Jurkat, Clone E6-1 (cell line): Measurements from ENCODE around the gene PDE3A. TPM values are rescaled to one million over a fixed set of nuclear protein-coding genes. Genes with fewer than 3 reads are reported as not detected.
"Not testable (repeated sequence)": the region's sequence is repeated elsewhere in the genome, so short reads cannot be mapped to it uniquely, and the experiment has no call there.

Experiments used
- DNase-seq: peaks from one replicate; pipeline ENCODE4 v3.0.0-alpha.2; 2011; ENCODE audit warnings: low read depth, low spot score
- H3K4me3 ChIP-seq: 2 replicates; pipeline ENCODE4 v1.5.1; 2011; ENCODE audit warnings: mild to moderate bottlenecking, low read length, control low read depth, moderate library complexity
- polyA plus RNA-seq: library from polyadenylated mRNA; unstranded; fragments of >200 nt; gene quantifications from one replicate; pipeline ENCODE4 v1.2.1, GENCODE V29; 2012; ENCODE audit warnings: missing spikeins; ENCODE audit not compliant: insufficient read length, insufficient read depth

Gene PDE3A
- not detected for polyA plus RNA-seq

- H3K4me3 ChIP-seq, result no peak within 1 kb of the TSS
- DNase-seq, result no peak
Measured at GRCh38 chr12:20368114-20368650, at the start of gene PDE3A. Gene PDE3A (plus strand): TSS chr12:20368537. CDS start chr12:20369285, 748 bp downstream.

- DNase-seq, result no peak
Measured at GRCh38 chr12:20319366-20319765, 49.0 kb upstream of the PDE3A start.

GRCh38 chr12:20320552-20320951 is 47.8 kb upstream of the PDE3A start:
- H3K4me3 ChIP-seq, result no peak overlapping the region
- DNase-seq, result no peak

More at GRCh38 chr12:20319366-20319765, 49.0 kb upstream of the PDE3A start:
- H3K4me3 ChIP-seq, result no peak overlapping the region

GRCh38 chr12:20330826-20331505 is 37.4 kb upstream of the PDE3A start:
- not testable (repeated sequence) for H3K4me3 ChIP-seq
- DNase-seq, result peak; percentile 6

GRCh38 chr12:20339060-20339459 is 29.3 kb upstream of the PDE3A start:
- H3K4me3 ChIP-seq, result no peak overlapping the region
- DNase-seq, result no peak

GRCh38 chr12:20342111-20342510 is 26.2 kb upstream of the PDE3A start:
- no peak for DNase-seq
- no peak overlapping the region for H3K4me3 ChIP-seq

GRCh38 chr12:20345866-20346265 is 22.5 kb upstream of the PDE3A start:
- no peak for DNase-seq

GRCh38 chr12:20350026-20350425 is 18.3 kb upstream of the PDE3A start:
- no peak overlapping the region for H3K4me3 ChIP-seq
- no peak for DNase-seq

More at GRCh38 chr12:20345866-20346265, 22.5 kb upstream of the PDE3A start:
- H3K4me3 ChIP-seq, result no peak overlapping the region

GRCh38 chr12:20350495-20350894 is 17.8 kb upstream of the PDE3A start:
- DNase-seq, result no peak
- no peak overlapping the region for H3K4me3 ChIP-seq

- no peak overlapping the region for H3K4me3 ChIP-seq
- DNase-seq, result no peak
Measured at GRCh38 chr12:20351406-20351805, 16.9 kb upstream of the PDE3A start.

- H3K4me3 ChIP-seq, result no peak overlapping the region
- no peak for DNase-seq
Measured at GRCh38 chr12:20356048-20356447, 12.3 kb upstream of the PDE3A start.

- DNase-seq, result no peak
- H3K4me3 ChIP-seq, result no peak overlapping the region
Measured at GRCh38 chr12:20360407-20360806, 7.9 kb upstream of the PDE3A start.

- no peak overlapping the region for H3K4me3 ChIP-seq
- DNase-seq, result no peak
Measured at GRCh38 chr12:20361416-20361815, 6.9 kb upstream of the PDE3A start.

GRCh38 chr12:20364501-20364900 is 3.8 kb upstream of the PDE3A start:
- DNase-seq, result no peak
- H3K4me3 ChIP-seq, result no peak overlapping the region

GRCh38 chr12:20366776-20367409 is 1.4 kb upstream of the PDE3A start:
- no peak for DNase-seq
- no peak overlapping the region for H3K4me3 ChIP-seq

GRCh38 chr12:20367583-20368113 is 689 bp upstream of the PDE3A start:
- no peak for DNase-seq
- H3K4me3 ChIP-seq, result no peak overlapping the region

- DNase-seq, result no peak
- no peak overlapping the region for H3K4me3 ChIP-seq
Measured at GRCh38 chr12:20368651-20369304, 441 bp downstream of the PDE3A start.

GRCh38 chr12:20369305-20370013 is 1.1 kb downstream of the PDE3A start:
- no peak for DNase-seq
- H3K4me3 ChIP-seq, result no peak overlapping the region

- no peak for DNase-seq
- no peak overlapping the region for H3K4me3 ChIP-seq
Measured at GRCh38 chr12:20370014-20370386, 1.7 kb downstream of the PDE3A start.
